NCI-H2196 (cell line): ENCODE data around the gene LARP4B.

Source experiments
- DNase-seq: peaks from one replicate; lab custom pipeline; 2025; ENCODE audit not compliant: unreplicated experiment; lab: John Stamatoyannopoulos, UW

LARP4B gene

GRCh38 chr10:810351-810846, 121.1 kb downstream of the LARP4B start:
- DNase-seq, result peak; percentile 4

DNA sequence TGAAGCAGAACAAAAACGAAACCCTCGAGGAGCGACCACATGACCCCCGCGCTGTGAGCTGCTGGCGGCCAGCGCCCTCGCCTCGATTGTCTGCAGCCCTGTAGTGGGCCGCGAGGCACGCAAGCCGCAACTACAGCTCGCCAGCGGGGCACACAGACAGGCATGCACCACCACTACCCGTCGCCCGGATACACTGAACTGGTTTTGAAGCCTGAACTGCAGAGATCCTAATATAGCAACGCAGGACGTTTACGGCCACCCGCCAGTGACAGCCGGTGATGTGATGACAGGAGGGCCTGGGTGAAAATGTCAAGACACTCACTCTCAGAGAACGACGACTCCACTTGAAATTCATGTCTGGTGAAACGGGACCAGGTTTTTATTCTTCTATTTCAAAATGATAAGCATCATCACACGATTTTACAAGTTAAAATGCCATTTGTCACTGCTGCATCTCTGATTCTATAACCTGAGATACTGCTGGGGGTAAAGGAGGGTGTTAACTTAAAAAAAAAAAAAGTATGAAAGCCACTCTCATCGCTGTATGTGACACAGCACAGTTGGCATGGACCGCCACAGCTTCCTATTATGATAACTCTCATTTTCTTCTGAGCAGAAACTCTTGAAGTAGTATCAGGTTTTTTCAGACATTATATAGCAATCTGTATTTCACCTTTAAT, 121.7 kb downstream of the LARP4B start:
- DNase-seq, result no peak

- DNase-seq, result no peak
Measured at GRCh38 chr10:807958-808353, 123.5 kb downstream of the LARP4B start.

- no peak for DNase-seq
Measured at GRCh38 chr10:807163-807957, 124.1 kb downstream of the LARP4B start.

GRCh38 chr10:806451-807162, 124.9 kb downstream of the LARP4B start:
- no peak for DNase-seq

DNA sequence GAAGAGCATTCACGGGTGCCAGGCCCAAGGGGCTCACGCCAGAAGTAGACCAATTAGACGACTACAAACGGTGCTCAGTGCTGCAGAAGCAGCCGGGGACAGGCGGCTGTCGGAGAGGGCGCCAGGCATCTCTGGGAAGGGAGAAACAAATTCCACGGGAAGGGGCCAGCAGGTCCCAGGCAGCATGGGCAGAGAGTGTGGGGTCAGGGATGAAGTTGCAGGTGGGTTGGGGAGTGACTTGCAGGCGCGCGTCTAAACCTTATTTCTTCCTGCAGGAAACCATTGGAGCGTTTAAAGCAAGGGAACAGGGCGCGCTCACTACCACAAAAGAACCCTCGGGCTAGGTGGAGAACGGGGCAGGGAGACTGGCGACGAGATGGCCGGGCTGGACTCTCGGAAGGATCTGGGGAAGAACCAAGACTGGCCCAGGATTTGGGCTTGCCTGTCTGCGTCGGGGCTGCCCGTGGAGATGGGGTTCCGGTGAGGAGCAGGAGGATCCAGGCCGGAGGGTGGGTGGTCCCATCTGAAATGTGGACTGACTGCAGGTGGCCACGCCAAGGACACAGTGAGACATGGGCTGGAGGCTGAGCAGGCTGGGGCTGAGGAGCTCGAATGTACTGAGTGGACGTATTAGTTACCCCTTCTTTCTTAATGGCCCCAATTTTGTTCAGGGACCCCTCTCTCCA, 125.7 kb downstream of the LARP4B start:
- no peak for DNase-seq

GRCh38 chr10:804787-805619, 126.5 kb downstream of the LARP4B start:
- no peak for DNase-seq

GRCh38 chr10:804191-804781, 127.2 kb downstream of the LARP4B start:
- DNase-seq, result no peak

DNA sequence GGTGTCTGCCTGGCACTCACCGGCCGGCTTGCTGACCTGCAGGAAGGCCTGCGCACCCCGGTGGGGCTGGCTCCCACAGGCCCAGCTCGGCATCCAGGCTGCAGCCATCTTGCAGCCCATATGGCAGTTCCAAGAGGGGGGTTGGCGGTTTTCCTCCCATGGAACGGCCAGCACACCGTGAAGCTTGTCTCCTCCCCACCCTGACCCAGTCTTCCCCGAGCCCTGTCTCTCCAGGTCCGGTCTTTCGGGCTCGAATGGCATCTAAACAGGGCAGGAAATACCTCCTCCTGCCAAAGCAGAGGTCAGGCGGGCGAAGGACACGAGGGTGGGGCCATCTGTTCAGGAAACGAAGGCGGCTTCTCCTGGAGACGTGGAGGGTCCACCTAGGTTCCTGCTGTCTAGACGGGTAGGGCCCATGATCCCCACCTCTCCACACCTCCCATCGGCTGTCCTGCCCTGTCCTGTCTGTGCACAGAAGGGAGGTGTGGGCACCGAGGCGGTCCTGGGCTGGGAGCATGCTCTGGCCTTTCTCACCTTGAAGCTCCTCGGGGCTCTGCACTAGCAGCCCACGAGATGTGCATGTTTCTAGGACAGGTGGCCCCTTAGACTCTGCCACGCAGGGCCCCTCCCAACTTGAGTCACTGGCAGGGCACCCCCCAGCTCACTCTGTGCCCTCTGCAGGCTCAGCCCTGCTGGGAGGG, 128.3 kb downstream of the LARP4B start:
- no peak for DNase-seq

DNA sequence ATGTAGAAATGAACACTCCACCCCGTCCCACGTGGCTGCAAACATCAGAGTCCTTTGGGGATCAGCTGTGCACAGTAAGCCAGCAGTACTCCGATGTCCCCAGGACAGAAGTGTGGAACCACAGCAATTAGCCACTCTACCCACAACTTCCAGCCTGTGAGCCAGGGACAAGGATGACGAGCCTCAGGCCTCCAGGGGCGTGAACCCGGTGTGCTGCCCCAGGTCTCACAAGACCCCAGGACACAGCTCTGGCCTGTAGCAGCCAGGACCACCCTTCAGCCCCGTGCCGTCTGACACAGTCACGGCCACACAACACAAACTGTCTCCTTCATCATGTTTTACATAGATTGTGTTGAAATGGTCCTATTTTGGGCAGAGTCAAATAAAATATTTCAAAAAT, 129.0 kb downstream of the LARP4B start:
- no peak for DNase-seq

DNA sequence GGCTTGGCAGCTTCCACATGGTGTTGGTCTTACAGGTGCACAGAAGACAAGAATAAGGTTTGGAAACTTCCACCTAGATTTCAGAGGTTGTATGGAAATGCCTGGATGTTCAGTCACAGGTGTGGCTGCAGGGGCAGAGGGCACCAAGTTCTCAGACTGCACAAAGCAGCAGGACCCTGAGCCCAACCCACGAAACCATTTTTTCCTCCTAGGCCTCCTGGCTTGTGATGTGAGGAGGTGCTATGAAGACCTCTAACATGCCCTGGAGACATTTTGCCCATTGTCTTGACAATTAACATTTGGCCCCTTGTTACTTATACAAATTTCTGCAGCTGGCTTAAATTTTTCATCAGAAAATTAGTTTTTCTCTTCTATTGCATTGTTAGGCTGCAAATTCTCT, 134.3 kb downstream of the LARP4B start:
- DNase-seq, result no peak

DNA sequence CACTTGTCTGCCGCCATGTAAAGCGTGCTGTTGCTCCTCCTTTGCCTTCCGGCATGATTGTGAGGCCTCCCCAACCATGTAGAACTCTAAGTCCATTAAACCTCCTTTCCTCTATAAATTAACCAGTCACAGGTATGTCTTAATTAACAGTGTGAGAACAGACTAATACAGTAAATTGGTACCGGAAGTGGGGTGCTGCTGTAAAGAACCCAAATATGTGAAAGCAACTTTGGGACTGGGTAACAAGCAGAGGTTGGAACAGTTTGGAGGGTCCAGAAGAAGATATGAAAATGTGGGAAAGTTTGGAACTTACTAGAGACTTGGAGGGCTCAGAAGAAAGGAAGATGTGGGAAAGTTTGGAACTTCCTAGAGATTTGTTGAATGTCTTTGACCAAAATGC, 135.3 kb downstream of the LARP4B start:
- no peak for DNase-seq

- no peak for DNase-seq
Measured at GRCh38 chr10:794382-794956, 137.0 kb downstream of the LARP4B start.

- no peak for DNase-seq
Measured at GRCh38 chr10:792792-793100, 138.8 kb downstream of the LARP4B start.

- DNase-seq, result no peak
Measured at GRCh38 chr10:792083-792791, 139.3 kb downstream of the LARP4B start.

DNA sequence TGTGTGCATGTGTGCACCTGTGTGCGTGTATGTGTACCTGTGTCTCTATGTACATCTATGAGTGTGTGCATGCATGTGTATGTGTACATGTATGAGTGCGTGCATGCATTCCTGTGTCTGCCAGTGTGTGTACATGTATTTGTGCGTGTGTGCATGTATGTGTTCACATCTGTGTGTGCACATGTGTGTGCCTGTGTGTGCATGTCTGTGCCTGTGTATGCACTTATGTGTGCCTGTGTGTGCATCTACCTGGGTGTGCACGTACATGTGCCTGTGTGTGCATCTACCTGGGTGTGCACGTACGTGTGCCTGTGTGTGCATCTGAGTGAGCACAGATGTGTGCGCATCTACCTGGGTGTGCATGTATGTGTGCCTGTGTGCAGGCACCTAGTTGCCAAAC, 139.9 kb downstream of the LARP4B start:
- no peak for DNase-seq

DNA sequence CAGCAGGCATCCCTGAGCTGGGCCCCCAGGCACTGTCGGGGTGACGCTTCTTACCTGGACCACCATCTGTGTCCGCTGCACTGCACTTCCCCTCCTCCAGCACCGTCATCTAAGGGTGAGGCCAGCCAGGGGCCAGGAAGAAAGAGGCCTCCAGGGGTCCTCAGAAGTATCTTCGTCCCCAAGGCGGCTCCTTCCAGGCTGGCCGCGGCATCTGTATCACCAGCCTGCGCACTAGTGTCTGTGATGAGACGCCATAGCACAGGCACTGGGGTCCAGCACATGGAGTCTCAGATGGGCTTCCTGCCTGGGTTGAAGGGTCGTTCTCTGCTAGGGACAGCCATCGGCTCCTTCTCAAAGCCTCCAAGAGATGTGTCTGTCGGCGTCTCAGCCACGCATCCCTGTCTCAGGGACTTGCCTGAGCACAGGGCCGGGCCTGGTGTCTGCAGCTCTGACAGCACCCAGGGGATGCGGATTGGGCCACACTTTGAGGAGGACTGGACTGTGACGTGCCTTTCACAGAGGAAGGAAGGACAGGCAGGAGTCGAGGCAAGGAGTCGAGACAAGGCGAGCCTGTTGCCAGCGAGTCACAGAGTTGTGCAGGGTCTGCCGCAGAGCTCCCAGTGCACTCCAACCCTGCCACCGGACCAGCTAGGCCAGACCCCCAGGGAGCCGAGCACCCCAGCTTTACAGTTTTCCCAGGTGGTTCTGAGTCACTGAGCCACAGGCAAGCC, 140.5 kb downstream of the LARP4B start:
- DNase-seq, result no peak
